HG03060 (cell line): ENCODE results near the gene NQO2.
"Not testable (repeated sequence)": the region's sequence is repeated elsewhere in the genome, so short reads cannot be mapped to it uniquely, and the experiment has no call there.

Source experiments
- ATAC-seq: cut with Tn5 transposase; IDR thresholded peaks from one replicate; pipeline ENCODE4 v1.9.1; 2021; ENCODE audit warnings: low read depth, moderate number of reproducible peaks; ENCODE audit not compliant: unreplicated experiment

The NQO2 gene

GRCh38 chr6:2988426-2989331, 11.0 kb upstream of the NQO2 start:
- peak; percentile 24 for ATAC-seq

- ATAC-seq, result peak; percentile 71
Observed at GRCh38 chr6:2989332-2990247, 10.1 kb upstream of the NQO2 start.

- no peak for ATAC-seq
Observed at GRCh38 chr6:2990248-2990931, 9.3 kb upstream of the NQO2 start.

- ATAC-seq, result no peak
Observed at GRCh38 chr6:2990932-2991506, 8.7 kb upstream of the NQO2 start.

GRCh38 chr6:2992330-2992979, 7.2 kb upstream of the NQO2 start:
- ATAC-seq, result no peak

GRCh38 chr6:2993755-2994317, 5.9 kb upstream of the NQO2 start:
- no peak for ATAC-seq

GRCh38 chr6:2998249-2998997, 1.3 kb upstream of the NQO2 start:
- ATAC-seq, result not testable (repeated sequence)

GRCh38 chr6:2998998-2999617, 586 bp upstream of the NQO2 start:
- no peak for ATAC-seq

- no peak for ATAC-seq
Observed at GRCh38 chr6:3001146-3001772, 1.6 kb downstream of the NQO2 start.

- ATAC-seq, result no peak
Observed at GRCh38 chr6:3001773-3002293, 2.1 kb downstream of the NQO2 start.

GRCh38 chr6:3003226-3003625, 3.5 kb downstream of the NQO2 start:
- not testable (repeated sequence) for ATAC-seq

- no peak for ATAC-seq
Observed at GRCh38 chr6:3005077-3005476, 5.4 kb downstream of the NQO2 start.

- ATAC-seq, result no peak
Observed at GRCh38 chr6:3005874-3006273, 6.2 kb downstream of the NQO2 start.

GRCh38 chr6:3006476-3006875, 6.8 kb downstream of the NQO2 start:
- no peak for ATAC-seq

GRCh38 chr6:3007571-3007970, 7.9 kb downstream of the NQO2 start:
- ATAC-seq, result no peak

GRCh38 chr6:3008712-3009265, 9.1 kb downstream of the NQO2 start:
- ATAC-seq, result not testable (repeated sequence)

- no peak for ATAC-seq
Observed at GRCh38 chr6:3009930-3010329, 10.2 kb downstream of the NQO2 start.
